GM19395 (cell line): ENCODE results near the gene DNAL4.

Experiments
- ATAC-seq: cut with Tn5 transposase; IDR thresholded peaks from one replicate; pipeline ENCODE4 v1.9.1; 2021; ENCODE audit warnings: mild to moderate bottlenecking, moderate library complexity; ENCODE audit not compliant: unreplicated experiment

DNAL4 gene

GRCh38 chr22:38788021-38788816 lies 5.7 kb downstream of the DNAL4 start:
- ATAC-seq, result no peak

- no peak for ATAC-seq
These were observed 7.3 kb downstream of the DNAL4 start for GRCh38 chr22:38786631-38787030.

GRCh38 chr22:38784856-38785255 lies 9.1 kb downstream of the DNAL4 start:
- no peak for ATAC-seq

- ATAC-seq, result no peak
These were observed 9.9 kb downstream of the DNAL4 start for GRCh38 chr22:38784035-38784434.

GRCh38 chr22:38783095-38783615 lies 10.8 kb downstream of the DNAL4 start:
- no peak for ATAC-seq

GRCh38 chr22:38782402-38783094 lies 11.4 kb downstream of the DNAL4 start:
- no peak for ATAC-seq

GRCh38 chr22:38781033-38781432 lies 12.9 kb downstream of the DNAL4 start:
- no peak for ATAC-seq

- ATAC-seq, result no peak
These were observed 16.8 kb downstream of the DNAL4 start for GRCh38 chr22:38777087-38777671.

- ATAC-seq, result no peak
These were observed 17.9 kb downstream of the DNAL4 start for GRCh38 chr22:38776086-38776485.

GRCh38 chr22:38775656-38776055 lies 18.3 kb downstream of the DNAL4 start:
- no peak for ATAC-seq

GRCh38 chr22:38774496-38775166 lies 19.3 kb downstream of the DNAL4 start:
- no peak for ATAC-seq

- no peak for ATAC-seq
These were observed 20.5 kb downstream of the DNAL4 start for GRCh38 chr22:38773363-38773946.

GRCh38 chr22:38772623-38772873 lies 21.4 kb downstream of the DNAL4 start:
- ATAC-seq, result no peak

GRCh38 chr22:38770257-38770949 lies 23.5 kb downstream of the DNAL4 start:
- ATAC-seq, result no peak

GRCh38 chr22:38768036-38768435 lies 25.9 kb downstream of the DNAL4 start:
- no peak for ATAC-seq

- ATAC-seq, result no peak
These were observed 26.6 kb downstream of the DNAL4 start for GRCh38 chr22:38767313-38767712.

GRCh38 chr22:38766076-38766777 lies 27.7 kb downstream of the DNAL4 start:
- ATAC-seq, result no peak

- ATAC-seq, result no peak
These were observed 31.4 kb downstream of the DNAL4 start for GRCh38 chr22:38762551-38762983.

- ATAC-seq, result no peak
These were observed 32.5 kb downstream of the DNAL4 start for GRCh38 chr22:38761202-38762162.
